PFSK-1 (cell line): Measurements from ENCODE around the gene HIP1R.

Experiments used
- FOXP2 ChIP-seq: optimal IDR thresholded peaks from 2 replicates; pipeline ENCODE3; 2011; ENCODE audit warnings: borderline replicate concordance, control low read depth, inconsistent platforms; ENCODE audit not compliant: insufficient read depth; ENCODE audit errors: extremely low read length, extremely low read depth
- POLR2AphosphoS5 ChIP-seq: IDR thresholded peaks from 2 replicates; pipeline ENCODE4 v1.6.1; 2012; ENCODE audit warnings: low read depth, mild to moderate bottlenecking, control low read depth, low read length, moderate library complexity
- REST ChIP-seq, 2 experiments: IDR thresholded peaks; 2 replicates each; pipeline versions ENCODE4 v1.6.1 to v1.8.0; 2011 to 2012; ENCODE audit warnings: low read depth in 2 of 2, low read length in 2 of 2, control low read depth in 1 of 2, inconsistent platforms in 1 of 2, mild to moderate bottlenecking in 1 of 2, moderate library complexity in 1 of 2; ENCODE audit not compliant: insufficient read depth in 1 of 2
- SIN3A ChIP-seq: IDR thresholded peaks from 2 replicates; pipeline ENCODE4 v1.6.1; 2012; ENCODE audit warnings: mild to moderate bottlenecking, low read length, moderate library complexity, borderline replicate concordance; ENCODE audit not compliant: insufficient read depth
- TAF1 ChIP-seq: IDR thresholded peaks from 2 replicates; pipeline ENCODE4 v1.6.1; 2012; ENCODE audit warnings: low read length, control low read depth, borderline replicate concordance; ENCODE audit not compliant: insufficient read depth

HIP1R gene

GRCh38 chr12:122846622-122847515, 11.6 kb downstream of the HIP1R start:
- TF ChIP-seq FOXP2 (no peak), POLR2AphosphoS5 (no peak), REST (IDR thresholded peaks at IDR 0.05; ENCODE audit: insufficient read depth in 1 of 2, low read depth in 2 of 2, low read length in 2 of 2) (no peak), SIN3A (no peak)

- TF ChIP-seq POLR2AphosphoS5: no peak
- TF ChIP-seq REST (IDR thresholded peaks at IDR 0.05; ENCODE audit: insufficient read depth in 1 of 2, low read depth in 2 of 2, low read length in 2 of 2): no peak
- no peak for TF ChIP-seq FOXP2
- no peak for TF ChIP-seq SIN3A
- no peak for TF ChIP-seq TAF1
Measured at GRCh38 chr12:122847516-122847836, 12.2 kb downstream of the HIP1R start.

DNA sequence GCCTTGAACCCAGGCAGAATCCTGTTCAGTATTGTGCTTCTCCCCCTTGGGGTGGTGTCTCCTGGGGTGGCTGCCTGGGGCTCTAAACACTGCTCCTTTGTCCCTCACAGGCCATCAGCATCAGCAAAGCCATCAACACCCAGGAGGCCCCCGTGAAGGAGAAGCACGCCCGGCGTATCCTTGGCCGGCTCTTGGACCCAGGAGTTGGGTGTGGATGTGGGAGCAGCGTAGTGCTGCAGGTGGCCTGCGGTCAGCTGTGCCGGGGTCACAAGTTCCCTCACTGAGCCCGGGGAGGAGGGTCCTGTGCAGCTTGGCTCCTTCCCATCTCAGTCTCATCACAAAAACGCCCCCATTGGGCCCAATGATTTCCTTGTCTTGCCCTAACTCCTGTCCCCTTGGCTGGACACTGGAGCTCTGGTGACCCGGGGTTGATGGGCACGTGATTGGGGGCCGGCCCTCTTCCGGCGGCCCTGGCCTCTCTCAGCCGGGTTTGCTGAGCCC, 12.7 kb downstream of the HIP1R start:
- no peak for TF ChIP-seq TAF1
- TF ChIP-seq FOXP2: no peak
- no peak for TF ChIP-seq REST (IDR thresholded peaks at IDR 0.05; ENCODE audit: insufficient read depth in 1 of 2, low read depth in 2 of 2, low read length in 2 of 2)
- TF ChIP-seq SIN3A: no peak
- TF ChIP-seq POLR2AphosphoS5: no peak

DNA sequence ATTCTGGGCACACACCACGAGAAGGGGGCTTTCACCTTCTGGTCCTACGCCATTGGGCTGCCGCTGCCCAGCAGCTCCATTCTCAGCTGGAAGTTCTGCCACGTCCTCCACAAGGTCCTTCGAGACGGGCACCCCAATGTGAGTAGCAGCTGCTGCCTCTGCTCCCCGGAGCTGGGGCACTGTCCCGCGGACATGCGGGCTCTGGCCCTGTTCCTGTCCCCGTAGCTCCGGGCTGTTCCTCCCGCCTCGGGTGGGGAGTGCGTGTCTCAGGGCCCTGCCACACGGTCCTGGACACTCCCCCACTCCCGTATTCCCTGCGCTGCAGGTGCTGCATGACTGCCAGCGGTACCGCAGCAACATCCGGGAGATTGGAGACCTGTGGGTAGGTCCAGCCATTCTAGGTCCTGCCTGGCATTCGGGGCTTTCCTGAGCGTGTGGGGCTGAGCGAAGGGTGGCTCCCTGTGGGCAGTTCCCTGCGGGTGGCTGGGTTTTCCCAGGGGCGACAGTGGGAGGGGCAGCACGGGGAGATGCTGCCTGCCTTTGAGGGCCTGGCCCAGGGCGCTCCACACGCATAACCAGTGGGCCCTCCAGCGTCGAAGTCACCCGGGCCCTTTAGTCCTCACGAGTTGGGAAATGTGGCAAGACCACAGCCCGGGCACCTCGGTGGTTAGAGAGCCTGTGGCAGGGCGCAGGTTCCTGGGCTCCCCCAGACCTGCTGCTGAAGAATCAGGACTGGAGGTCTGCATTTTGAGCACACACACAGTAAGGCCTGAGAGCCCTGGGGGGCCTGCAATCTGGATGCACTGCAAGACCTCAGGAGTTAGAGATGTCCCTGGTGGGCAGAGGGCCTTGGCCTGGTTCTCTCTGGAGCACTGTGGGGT, 13.5 kb downstream of the HIP1R start:
- no peak for TF ChIP-seq SIN3A
- no peak for TF ChIP-seq REST (IDR thresholded peaks at IDR 0.05; ENCODE audit: insufficient read depth in 1 of 2, low read depth in 2 of 2, low read length in 2 of 2)
- TF ChIP-seq TAF1: no peak
- TF ChIP-seq FOXP2: no peak
- no peak for TF ChIP-seq POLR2AphosphoS5
